ENCODE measurements around the gene U2AF1L4.
A peak's percentile ranks its signal among the peaks of the same experiment; 100 is the strongest.
"Not testable (repeated sequence)": the region's sequence is repeated elsewhere in the genome, so short reads cannot be mapped to it uniquely, and the experiment has no call there.

The U2AF1L4 gene

DNA sequence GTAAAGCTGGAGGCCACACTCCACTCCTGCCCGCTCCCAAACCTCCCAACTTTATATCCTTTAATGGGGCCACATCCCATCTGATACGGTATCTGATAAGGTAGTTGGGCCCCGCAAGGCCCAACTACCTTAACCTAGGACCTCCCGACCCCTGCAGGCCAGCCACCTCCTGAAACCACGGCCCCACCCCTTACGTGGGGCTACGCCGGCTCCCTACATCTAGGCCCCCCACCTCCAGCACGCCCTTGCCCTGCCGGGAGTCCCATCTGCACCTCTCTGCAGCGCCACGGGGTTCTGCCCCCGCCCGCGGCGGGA, 5.2 kb downstream of the U2AF1L4 start:
- DNase-seq, result no peak

DNA sequence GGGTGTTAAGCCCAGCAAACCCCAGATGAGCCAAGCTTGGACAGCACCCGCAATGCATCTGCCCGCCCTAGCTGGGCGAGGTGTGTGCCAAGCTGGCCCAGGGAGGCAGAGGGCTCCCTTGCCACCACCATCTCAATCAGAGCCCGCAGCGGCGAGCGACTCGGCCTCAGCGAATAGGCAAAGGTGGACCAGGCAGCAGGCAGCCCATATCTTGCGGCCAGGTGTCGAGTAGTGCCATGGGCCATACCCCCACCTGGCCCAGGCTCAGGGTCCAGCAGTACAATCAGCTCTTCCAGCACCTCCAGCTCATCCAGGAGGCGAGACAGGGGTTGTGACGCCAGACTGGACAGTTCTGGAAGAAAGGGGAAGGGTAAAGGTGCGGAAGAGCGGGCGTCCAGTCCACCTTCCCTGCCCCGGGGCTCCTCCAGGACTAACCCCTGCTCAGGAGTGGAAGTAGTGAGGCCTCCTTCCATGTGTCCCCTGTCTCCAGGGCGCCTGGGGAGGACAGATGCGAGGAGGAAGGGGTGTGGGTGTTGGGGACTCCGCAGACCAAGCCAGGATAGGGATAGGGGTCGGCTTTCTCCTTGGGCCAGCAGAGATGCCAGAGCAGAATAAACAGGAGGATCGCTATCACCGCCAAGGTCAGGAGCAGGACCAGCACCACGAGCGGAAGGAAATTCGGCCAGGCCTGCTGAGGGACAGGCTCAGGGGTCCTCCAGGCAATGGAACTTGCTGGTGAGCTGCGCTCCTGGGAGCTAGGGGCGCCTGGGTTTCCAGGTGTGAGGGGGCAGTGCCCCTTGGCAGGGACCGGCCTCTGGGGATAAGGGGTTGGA, 5.7 kb downstream of the U2AF1L4 start:
- no peak for DNase-seq

DNA sequence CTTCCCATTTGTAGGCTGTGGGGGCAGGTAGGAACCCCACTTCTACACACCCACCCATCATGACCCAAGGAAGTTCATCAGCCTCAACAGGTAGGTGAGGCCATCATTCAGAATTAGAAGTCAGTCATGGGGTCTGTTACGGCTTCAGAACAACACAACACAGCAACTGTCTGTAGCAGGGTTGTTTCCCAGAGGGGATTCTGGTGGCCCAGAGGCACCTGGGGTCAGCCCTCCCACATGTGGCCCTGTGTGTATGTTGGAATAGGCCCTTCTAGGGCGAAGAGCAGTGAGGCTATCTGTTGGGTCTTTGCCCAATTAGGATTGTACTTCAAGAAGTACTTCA, 6.4 kb downstream of the U2AF1L4 start:
- no peak for DNase-seq

- DNase-seq, result no peak
These were observed 7.0 kb downstream of the U2AF1L4 start for GRCh38 chr19:35738021-35738886.

GRCh38 chr19:35736913-35737886, 8.0 kb downstream of the U2AF1L4 start:
- no peak for DNase-seq

DNA sequence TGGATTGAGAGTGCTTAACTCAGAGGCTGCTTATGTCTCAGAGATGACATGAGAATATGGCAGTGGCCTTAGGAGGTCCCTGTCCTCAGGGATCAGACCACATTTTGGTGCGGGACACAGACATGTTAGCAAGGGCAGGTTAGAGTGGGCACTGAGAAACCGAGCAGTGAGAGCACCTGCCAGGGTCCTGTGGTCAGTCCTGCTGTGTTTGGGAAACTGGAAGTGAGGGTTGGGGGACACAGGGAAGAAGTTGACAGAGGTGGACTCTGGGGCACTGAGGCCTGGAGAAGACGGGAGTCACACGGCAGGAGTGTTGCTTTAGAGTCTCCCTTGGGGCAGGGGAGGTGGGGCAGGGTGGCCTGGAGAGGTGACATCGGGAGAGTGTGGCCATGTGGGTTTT, 10.3 kb downstream of the U2AF1L4 start:
- DNase-seq, result no peak

DNA sequence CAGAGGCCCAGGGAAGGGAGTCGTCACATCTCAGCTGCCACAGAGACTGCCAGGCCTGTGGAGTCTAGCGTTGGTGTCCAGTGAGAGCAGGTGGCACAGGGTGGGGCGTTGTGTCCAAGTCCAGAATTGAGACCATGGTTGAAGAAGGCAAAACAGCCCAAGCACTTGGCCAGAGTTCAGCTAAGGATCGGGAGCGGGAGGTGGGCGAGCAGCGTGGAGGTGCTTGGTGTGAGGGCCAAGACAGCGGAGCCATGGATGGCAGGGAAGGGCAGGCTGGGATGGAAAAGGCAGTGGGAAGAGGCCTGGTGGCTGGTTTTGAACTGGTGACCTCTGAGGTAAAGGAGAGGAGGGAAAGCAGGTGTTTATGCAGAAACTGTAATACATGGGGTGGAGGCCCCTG, 10.9 kb downstream of the U2AF1L4 start:
- DNase-seq, result no peak

DNA sequence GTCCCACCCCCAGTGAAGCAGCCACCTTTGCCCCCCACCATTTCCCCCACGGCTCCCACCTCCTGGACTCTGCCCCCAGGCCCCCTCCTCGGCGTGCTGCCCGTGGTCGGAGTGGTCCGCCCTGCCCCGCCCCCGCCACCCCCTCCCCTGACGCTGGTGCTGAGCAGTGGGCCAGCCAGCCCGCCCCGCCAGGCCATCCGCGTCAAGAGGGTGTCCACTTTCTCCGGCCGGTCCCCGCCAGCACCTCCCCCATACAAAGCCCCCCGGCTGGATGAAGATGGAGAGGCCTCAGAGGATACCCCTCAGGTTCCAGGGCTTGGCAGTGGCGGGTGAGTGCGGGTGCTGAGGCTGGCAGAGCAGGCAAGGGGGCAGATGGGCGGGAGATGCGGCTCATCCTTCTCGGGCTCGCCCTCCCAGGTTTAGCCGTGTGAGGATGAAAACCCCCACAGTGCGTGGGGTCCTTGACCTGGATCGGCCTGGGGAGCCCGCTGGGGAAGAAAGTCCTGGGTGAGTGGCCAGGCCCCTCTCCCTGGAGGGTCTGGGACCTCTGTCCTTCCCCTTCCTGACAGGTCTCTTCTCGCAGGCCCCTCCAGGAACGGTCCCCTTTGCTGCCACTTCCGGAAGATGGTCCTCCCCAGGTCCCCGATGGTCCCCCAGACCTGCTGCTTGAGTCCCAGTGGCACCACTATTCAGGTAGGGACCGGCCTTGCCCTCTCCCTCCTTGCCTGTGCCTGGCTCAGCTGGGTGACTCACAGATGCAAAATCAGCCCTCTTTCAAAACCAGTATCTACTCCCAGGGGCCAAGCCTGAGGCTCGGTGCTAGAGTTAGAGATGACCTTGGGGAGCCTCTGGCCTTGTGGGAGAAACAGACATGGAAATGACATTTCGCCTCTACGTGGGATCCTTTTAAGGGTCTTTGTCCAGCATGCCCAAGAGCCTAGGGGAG, 11.8 kb downstream of the U2AF1L4 start:
- DNase-seq, result no peak

DNA sequence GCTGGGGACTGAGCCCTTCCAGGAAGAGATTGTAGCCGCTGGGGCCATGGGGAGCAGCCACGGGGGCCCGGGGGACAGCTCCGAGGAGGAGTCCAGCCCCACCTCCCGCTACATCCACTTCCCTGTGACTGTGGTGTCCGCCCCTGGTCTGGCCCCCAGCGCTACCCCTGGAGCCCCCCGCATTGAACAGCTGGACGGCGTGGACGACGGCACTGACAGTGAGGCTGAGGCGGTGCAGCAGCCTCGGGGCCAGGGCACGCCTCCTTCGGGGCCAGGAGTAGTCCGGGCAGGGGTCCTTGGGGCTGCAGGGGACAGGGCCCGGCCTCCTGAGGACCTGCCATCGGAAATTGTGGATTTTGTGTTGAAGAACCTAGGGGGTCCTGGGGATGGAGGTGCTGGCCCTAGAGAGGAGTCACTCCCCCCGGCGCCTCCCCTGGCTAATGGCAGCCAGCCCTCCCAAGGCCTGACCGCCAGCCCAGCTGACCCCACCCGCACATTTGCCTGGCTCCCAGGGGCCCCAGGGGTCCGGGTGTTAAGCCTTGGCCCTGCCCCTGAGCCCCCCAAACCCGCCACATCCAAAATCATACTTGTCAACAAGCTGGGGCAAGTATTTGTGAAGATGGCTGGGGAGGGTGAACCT, 12.6 kb downstream of the U2AF1L4 start:
- no peak for DNase-seq

- DNase-seq, result no peak
These were observed 13.3 kb downstream of the U2AF1L4 start for GRCh38 chr19:35731779-35732405.

DNA sequence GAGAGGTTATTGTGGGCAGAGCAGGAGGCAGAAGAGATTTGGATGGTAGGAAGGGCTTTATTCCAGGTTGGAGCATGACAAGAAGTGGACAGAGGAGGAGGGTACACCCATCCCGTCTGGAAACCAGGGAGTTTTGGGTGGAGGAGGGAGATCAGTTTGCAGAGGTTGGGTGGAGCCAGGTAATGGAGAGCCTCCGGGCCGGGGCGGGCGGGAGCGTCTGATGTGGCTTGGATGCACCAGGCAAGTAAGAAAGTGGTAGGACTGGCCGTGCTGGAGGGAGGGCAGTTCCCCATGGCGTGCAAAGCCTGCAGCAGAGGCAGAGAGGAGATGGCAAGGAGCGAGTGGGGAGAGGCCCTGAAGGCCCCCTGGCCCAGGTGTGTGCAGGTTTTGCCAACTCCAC, 13.9 kb downstream of the U2AF1L4 start:
- no peak for DNase-seq

GRCh38 chr19:35730326-35730725, 14.9 kb downstream of the U2AF1L4 start:
- DNase-seq, result no peak

DNA sequence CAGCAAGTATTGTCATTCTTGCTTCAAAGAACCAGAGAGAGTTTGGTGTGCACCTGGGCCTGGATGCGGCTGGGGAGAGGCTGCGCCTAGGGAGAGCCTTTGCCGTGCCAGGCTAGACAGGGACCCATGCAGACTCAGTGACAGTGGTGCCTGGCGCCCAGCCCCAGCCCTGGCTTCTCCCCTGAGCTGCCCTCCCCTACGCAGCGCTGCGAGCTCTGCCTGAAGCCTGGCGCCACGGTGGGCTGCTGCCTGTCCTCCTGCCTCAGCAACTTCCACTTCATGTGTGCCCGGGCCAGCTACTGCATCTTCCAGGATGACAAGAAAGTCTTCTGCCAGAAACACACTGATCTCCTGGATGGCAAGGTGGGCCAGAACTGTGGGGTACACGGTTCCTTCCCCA, 15.5 kb downstream of the U2AF1L4 start:
- DNase-seq, result no peak

- DNase-seq, result peak in 1 of 2 experiments; percentile 67
These were observed 16.2 kb downstream of the U2AF1L4 start for GRCh38 chr19:35729021-35729420.

- DNase-seq, result no peak
These were observed 17.1 kb downstream of the U2AF1L4 start for GRCh38 chr19:35727956-35728706.

GRCh38 chr19:35727053-35727955, 17.9 kb downstream of the U2AF1L4 start:
- DNase-seq, result no peak

DNA sequence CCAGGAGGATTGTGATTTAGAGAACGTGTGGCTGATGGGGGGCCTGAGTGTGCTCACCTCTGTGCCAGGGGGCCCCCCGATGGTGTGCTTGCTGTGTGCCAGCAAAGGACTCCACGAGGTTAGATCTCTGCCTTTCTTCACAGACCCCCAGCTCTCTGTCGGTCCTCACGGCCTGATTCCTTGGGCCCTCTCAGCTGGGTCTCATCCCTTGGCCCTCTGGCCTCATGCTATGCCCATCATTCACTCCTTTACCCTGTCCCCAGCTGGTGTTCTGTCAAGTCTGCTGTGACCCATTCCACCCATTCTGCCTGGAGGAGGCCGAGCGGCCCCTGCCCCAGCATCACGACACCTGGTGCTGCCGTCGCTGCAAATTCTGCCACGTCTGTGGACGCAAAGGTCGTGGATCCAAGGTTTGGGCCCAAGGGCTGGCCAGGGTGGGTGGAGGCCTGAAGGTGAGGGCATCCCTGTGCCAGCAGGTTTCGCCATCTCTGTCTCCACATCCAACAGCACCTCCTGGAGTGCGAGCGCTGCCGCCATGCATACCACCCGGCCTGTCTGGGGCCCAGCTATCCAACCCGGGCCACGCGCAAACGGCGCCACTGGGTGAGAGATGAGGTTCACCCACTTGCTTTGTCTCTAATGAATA, 19.9 kb downstream of the U2AF1L4 start:
- DNase-seq, result no peak

- no peak for DNase-seq
These were observed 20.7 kb downstream of the U2AF1L4 start for GRCh38 chr19:35724560-35724959.

DNA sequence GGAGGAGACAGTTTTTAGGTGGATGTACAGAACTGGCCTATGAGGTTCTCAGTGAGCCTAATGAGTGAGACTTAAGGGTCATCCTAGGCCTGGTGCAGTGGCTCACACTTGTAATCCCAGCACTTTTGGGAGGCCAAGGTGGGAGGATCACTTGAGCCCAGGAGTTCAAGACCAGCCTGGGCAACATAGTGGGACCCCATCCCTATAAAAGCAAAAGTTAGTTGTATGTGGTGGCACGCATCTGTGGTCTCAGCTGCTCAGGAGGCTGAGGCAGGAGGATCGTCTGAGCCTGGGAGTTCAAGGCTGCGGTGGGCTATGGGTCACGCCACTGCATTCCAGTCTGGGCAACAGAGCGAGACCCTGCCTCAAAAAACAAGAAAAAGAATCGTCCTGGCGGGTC, 21.1 kb downstream of the U2AF1L4 start:
- not testable (repeated sequence) for DNase-seq

Measured in NCI-H524 (cell line).